ENCODE measurements around the gene LNX1. TPM values are rescaled to one million over a fixed set of nuclear protein-coding genes. Genes with fewer than 3 reads are reported as not detected.

Gene LNX1
- total and polyA plus RNA-seq, 2 of the 13 experiments (the other 11 are each of a cell fraction or from before 2014, with no cell fraction given) = 0.49 TPM

- Histone ChIP-seq H4K20me1 (ENCODE audit: insufficient read depth, low read length) (no peaks in the 10 kb centered on the region), H3K4me3 (replicated peaks in 1 of 3; ENCODE audit: insufficient read depth in 1 of 3, low read depth in 2 of 3, low read length in 3 of 3) (no peak overlapping the region), H3K27me3 (ENCODE audit: control insufficient read depth in 1 of 2, insufficient read depth in 2 of 2, low read length in 2 of 2) (no peaks in the 10 kb centered on the region; a peak in 1 of 5 replicates), H3K36me3 (replicated peaks in 1 of 2; ENCODE audit: control insufficient read depth in 1 of 2, insufficient read depth in 2 of 2, low read length in 2 of 2) (no peaks in the 10 kb centered on the region), H3K27ac (ENCODE audit: extremely low read length, insufficient read depth, low read length) (no peak overlapping the region), H2AFZ (ENCODE audit: low read length) (no peak overlapping the region), H3K4me2 (ENCODE audit: low read depth, low read length) (no peak overlapping the region), H3K9ac (ENCODE audit: insufficient read depth, low read depth, low read length) (no peak overlapping the region), H3K79me2 (ENCODE audit: insufficient read depth, low read length) (no peaks in the 10 kb centered on the region), H3K9me3 (ENCODE audit: low read length) (no peaks in the 10 kb centered on the region), H3K4me1 (ENCODE audit: insufficient read depth, low read length) (no peaks in the 10 kb centered on the region)
- intact Hi-C loops (cut with micrococcal nuclease; ENCODE audit: unreplicated experiment) (no loop called here), in situ Hi-C loops (cut with HindIII; ENCODE audit: extremely low pct_ligation_motif_present, low pct_unique_long_range_greater_than_20kb) (no loop called here)
- BruUV-seq (replicated peaks) = no TSS peak
- CTCF ChIA-PET (ENCODE audit: low intra/inter-chr PET ratio, low total read pairs) = no interaction called here
- POLR2A ChIA-PET = no interaction called here
- no peak for DNase-seq (ENCODE audit: low spot score)
- no peak for ATAC-seq
- no peak for FAIRE-seq
- TF ChIP-seq BRF2 (CRISPR knock-in tag; IDR thresholded peaks at IDR 0.05) (no peak), RFXAP (CRISPR knock-in tag; IDR thresholded peaks at IDR 0.05; ENCODE audit: borderline replicate concordance) (no peak), ZBTB26 (CRISPR knock-in tag; IDR thresholded peaks at IDR 0.05; ENCODE audit: borderline replicate concordance) (no peak), HOXA3 (CRISPR knock-in tag; IDR thresholded peaks at IDR 0.05) (no peak), U2AF2 (IDR thresholded peaks at IDR 0.05; ENCODE audit: low read depth, low read length) (no peak), ZNF274 (CRISPR knock-in tag; IDR thresholded peaks at IDR 0.05) (no peak), HNF1B (CRISPR knock-in tag; IDR thresholded peaks at IDR 0.05) (no peak), CENPT (CRISPR knock-in tag; IDR thresholded peaks at IDR 0.05; ENCODE audit: low read depth) (no peak), CCDC6 (CRISPR knock-in tag; IDR thresholded peaks at IDR 0.05) (no peak), RARG (CRISPR knock-in tag; IDR thresholded peaks at IDR 0.05; ENCODE audit: low read depth) (no peak), MAFF (IDR thresholded peaks at IDR 0.05; ENCODE audit: low read depth, low read length) (no peak), FUBP1 (CRISPR knock-in tag; IDR thresholded peaks at IDR 0.05; ENCODE audit: borderline replicate concordance) (no peak), PBX2 (CRISPR knock-in tag; IDR thresholded peaks at IDR 0.05) (no peak), HMGXB4 (CRISPR knock-in tag; IDR thresholded peaks at IDR 0.05; ENCODE audit: borderline replicate concordance in 1 of 2, low read depth in 1 of 2) (no peak), TRIM24 (CRISPR knock-in tag; IDR thresholded peaks at IDR 0.05) (no peak)
Measured at GRCh38 chr4:53598901-53599300, 7.6 kb upstream of the LNX1 start.

Measured in HepG2 (cell line).